MCF 10A (cell line): ENCODE data around the gene EXOC1. TPM values are rescaled to one million over a fixed set of nuclear protein-coding genes. Genes with fewer than 3 reads are reported as not detected.
A peak's percentile ranks its signal among the peaks of the same experiment; 100 is the strongest.

ENCODE experiments used
- BruUV-seq: library from RNA; stranded (reverse); fragments of 400-500 nt; replicated peaks from 2 replicates; lab custom pipeline; 2021; lab: Mats Ljungman, UMichigan
- CTCF ChIA-PET: fragments of 300-600 bp; sonication (Branson Sonifier 250); formaldehyde crosslinking; extraction: SDS; loops from one replicate; lab custom pipeline; 2021; ENCODE audit warnings: antibody characterized with exemption, inconsistent platforms; lab: Yijun Ruan, JAX
- POLR2A ChIA-PET: fragments of 300-600, 350-650 bp; sonication (Branson Sonifier 250); formaldehyde crosslinking; extraction: SDS; loops from one replicate; lab custom pipeline; 2020; ENCODE audit warnings: antibody characterized with exemption, inconsistent platforms; lab: Yijun Ruan, JAX
- DNase-seq: peaks from one replicate; pipeline ENCODE4 v3.0.0-alpha.2; 2018; ENCODE audit not compliant: unreplicated experiment
- H3K27ac Mint-ChIP-seq: one replicate; pipeline ENCODE4 v1.8.0; 2022; ENCODE audit warnings: mild to moderate bottlenecking, low read depth, mixed read lengths; ENCODE audit not compliant: unreplicated experiment
- H3K27me3 Mint-ChIP-seq: one replicate; pipeline ENCODE4 v1.8.0; 2022; ENCODE audit warnings: mixed read lengths; ENCODE audit not compliant: insufficient read depth, unreplicated experiment
- H3K36me3 Mint-ChIP-seq: one replicate; pipeline ENCODE4 v1.8.0; 2022; ENCODE audit warnings: mild to moderate bottlenecking, moderate library complexity, mixed read lengths; ENCODE audit not compliant: insufficient read depth, unreplicated experiment
- H3K4me1 Mint-ChIP-seq: one replicate; pipeline ENCODE4 v1.8.0; 2022; ENCODE audit warnings: mixed read lengths; ENCODE audit not compliant: insufficient read depth, unreplicated experiment
- H3K4me3 Mint-ChIP-seq: one replicate; pipeline ENCODE4 v1.8.0; 2022; ENCODE audit warnings: mild to moderate bottlenecking, moderate library complexity, mixed read lengths; ENCODE audit not compliant: unreplicated experiment
- H3K9me3 Mint-ChIP-seq: one replicate; pipeline ENCODE4 v1.8.0; 2022; ENCODE audit warnings: mixed read lengths; ENCODE audit not compliant: unreplicated experiment
- CTCF ChIP-seq: fragments of 200-600 bp; IDR thresholded peaks from one replicate; pipeline ENCODE4 v1.8.0; 2022; ENCODE audit warnings: antibody characterized with exemption, mild to moderate bottlenecking; ENCODE audit not compliant: unreplicated experiment
- intact Hi-C: fragments of 100-400 bp; cut with micrococcal nuclease; formaldehyde crosslinking; loops from 2 replicates; pipeline ENCODE4 v1.14.1; 2022
- total RNA-seq: library from RNA; stranded (reverse); gene quantifications from 2 replicates; pipeline ENCODE4 v1.2.3, GENCODE V29; 2022

EXOC1 gene
- total RNA-seq, 1 experiment from 2014 or later, result 31.4 TPM

GRCh38 chr4:55884093-55884850, 30.8 kb downstream of the EXOC1 start:
- intact Hi-C loops, result no loop called here
- POLR2A ChIA-PET, result no interaction called here
- CTCF ChIA-PET, result no interaction called here
- Mint-ChIP-seq H3K36me3 (peaks cover 28% of the 10 kb centered on the region), H3K27ac (no peak overlapping the region), H3K4me3 (no peak overlapping the region), H3K4me1 (no peaks in the 10 kb centered on the region), H3K9me3 (no peaks in the 10 kb centered on the region), H3K27me3 (no peaks in the 10 kb centered on the region)
- TF ChIP-seq CTCF, result no peak
- no TSS peak for BruUV-seq
- no peak for DNase-seq

- H3K9me3 Mint-ChIP-seq, result no peaks in the 10 kb centered on the region
- H3K27ac Mint-ChIP-seq, result no peak overlapping the region
- ChIA-PET POLR2A (no interaction called here), CTCF (no interaction called here)
- intact Hi-C loops, result no loop called here
- peaks cover 33% of the 10 kb centered on the region for H3K36me3 Mint-ChIP-seq
- no peaks in the 10 kb centered on the region for H3K4me1 Mint-ChIP-seq
- DNase-seq, result no peak
- no peak for TF ChIP-seq CTCF
- H3K4me3 Mint-ChIP-seq, result no peak overlapping the region
- H3K27me3 Mint-ChIP-seq, result no peaks in the 10 kb centered on the region
- BruUV-seq, result no TSS peak
Observed at GRCh38 chr4:55884851-55885219, 31.4 kb downstream of the EXOC1 start.

- Mint-ChIP-seq H3K27ac (no peak overlapping the region), H3K36me3 (peaks cover 38% of the 10 kb centered on the region), H3K4me3 (no peak overlapping the region), H3K27me3 (no peaks in the 10 kb centered on the region), H3K4me1 (no peaks in the 10 kb centered on the region), H3K9me3 (no peaks in the 10 kb centered on the region)
- POLR2A ChIA-PET, result interaction anchor here (1.8 kb wide), 1 partner anchor 10 kb away, joined by 3 read pairs; no protein-coding TSS in a partner anchor
- CTCF ChIA-PET, result interaction anchor here (0.6 kb wide), 2 partner anchors 13 to 55 kb away, joined by 3 to 4 read pairs; no protein-coding TSS in a partner anchor
- no TSS peak for BruUV-seq
- intact Hi-C loops, result no loop called here
- DNase-seq, result peak; percentile 4
- no peak for TF ChIP-seq CTCF
Observed at GRCh38 chr4:55887594-55887993, 34.1 kb downstream of the EXOC1 start.

- peaks cover 48% of the 10 kb centered on the region for H3K36me3 Mint-ChIP-seq
- no peak overlapping the region for H3K27ac Mint-ChIP-seq
- no peak for DNase-seq
- no peaks in the 10 kb centered on the region for H3K4me1 Mint-ChIP-seq
- intact Hi-C loops, result no loop called here
- BruUV-seq, result no TSS peak
- TF ChIP-seq CTCF, result no peak
- H3K27me3 Mint-ChIP-seq, result no peaks in the 10 kb centered on the region
- ChIA-PET CTCF (interaction anchor here (0.6 kb wide), 1 partner anchor 51 kb away, joined by 4 read pairs; no protein-coding TSS in a partner anchor), POLR2A (interaction anchor here (0.7 kb wide), 1 partner anchor 50 kb away, joined by 3 read pairs; no protein-coding TSS in a partner anchor)
- H3K9me3 Mint-ChIP-seq, result no peaks in the 10 kb centered on the region
- H3K4me3 Mint-ChIP-seq, result no peak overlapping the region
Observed at GRCh38 chr4:55892156-55892555, 38.7 kb downstream of the EXOC1 start.
